GM12891 (cell line): ENCODE measurements around the gene SCP2.

Experiments used
- PAX5 ChIP-seq: IDR thresholded peaks from 2 replicates; pipeline ENCODE4 v1.6.1; 2011; ENCODE audit warnings: low read length, moderate library complexity, mild to moderate bottlenecking; ENCODE audit not compliant: insufficient read depth, severe bottlenecking
- POLR2A ChIP-seq: IDR thresholded peaks from 2 replicates; pipeline ENCODE4 v1.6.1; 2011; ENCODE audit warnings: low read depth, low read length, control low read depth
- POLR2AphosphoS5 ChIP-seq: IDR thresholded peaks from 2 replicates; pipeline ENCODE4 v1.6.1; 2011; ENCODE audit warnings: low read depth, low read length, control low read depth
- TAF1 ChIP-seq: IDR thresholded peaks from 2 replicates; pipeline ENCODE4 v1.6.1; 2011; ENCODE audit warnings: low read depth, low read length, control low read depth

- TF ChIP-seq POLR2A (no peak), POLR2AphosphoS5 (no peak), TAF1 (no peak), PAX5 (no peak)
Observed at GRCh38 chr1:53080769-53081168, 153.7 kb downstream of the SCP2 start.
